GM19324 (cell line): ENCODE data around the gene NBPF11.
"Not testable (repeated sequence)": the region's sequence is repeated elsewhere in the genome, so short reads cannot be mapped to it uniquely, and the experiment has no call there.

ENCODE experiments used
- ATAC-seq: cut with Tn5 transposase; IDR thresholded peaks from one replicate; pipeline ENCODE4 v1.9.1; 2021; ENCODE audit warnings: mild to moderate bottlenecking, moderate library complexity; ENCODE audit not compliant: unreplicated experiment, low FRiP score

NBPF11 gene

DNA sequence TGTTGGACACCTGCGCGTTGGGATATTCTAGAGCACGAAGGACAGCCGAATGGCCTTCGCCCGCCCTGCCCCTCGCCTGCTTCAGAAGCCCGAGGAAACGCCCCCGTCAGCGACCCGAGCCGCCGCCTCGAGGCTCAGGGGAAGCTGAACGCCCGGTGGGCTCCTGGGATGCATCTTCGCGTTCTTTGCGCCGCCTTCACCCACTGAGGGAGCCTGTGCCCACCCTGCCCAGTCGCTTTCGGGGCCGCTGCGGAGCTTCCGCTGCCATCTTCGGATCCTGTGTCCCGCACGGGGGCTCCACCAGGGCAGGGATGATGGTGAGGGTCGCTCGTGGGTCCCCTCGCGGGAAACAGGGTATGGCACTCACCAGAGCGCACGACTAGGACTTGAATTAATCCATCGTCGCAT is 91.8 kb downstream of the NBPF11 start:
- ATAC-seq, result not testable (repeated sequence)

DNA sequence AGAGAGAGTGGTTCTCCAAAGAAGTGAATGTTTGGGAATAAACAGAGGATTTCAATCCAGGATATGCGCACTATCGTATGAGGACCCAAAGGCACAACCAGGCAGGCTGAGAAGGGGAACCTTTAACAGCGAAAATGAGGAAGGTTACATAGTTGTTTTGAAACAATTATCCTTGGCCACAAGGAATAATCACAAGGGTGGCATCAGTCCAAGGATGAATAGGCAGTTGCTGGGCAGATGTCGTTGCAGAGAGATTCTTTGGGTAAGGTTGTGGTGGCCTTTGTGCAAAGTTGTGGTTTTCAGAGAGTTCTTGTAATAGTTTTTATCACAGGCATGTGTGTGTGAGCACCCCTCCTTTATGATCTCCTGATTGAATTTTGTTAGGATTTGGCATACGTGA is 94.7 kb downstream of the NBPF11 start:
- ATAC-seq, result not testable (repeated sequence)
